8988T (cell line): ENCODE measurements around the gene TCHHL1.
A peak's percentile ranks its signal among the peaks of the same experiment; 100 is the strongest.
"Not testable (repeated sequence)": the region's sequence is repeated elsewhere in the genome, so short reads cannot be mapped to it uniquely, and the experiment has no call there.

Experiments
- DNase-seq: peaks from one replicate; pipeline ENCODE4 v3.0.0; 2011

The TCHHL1 gene

DNA sequence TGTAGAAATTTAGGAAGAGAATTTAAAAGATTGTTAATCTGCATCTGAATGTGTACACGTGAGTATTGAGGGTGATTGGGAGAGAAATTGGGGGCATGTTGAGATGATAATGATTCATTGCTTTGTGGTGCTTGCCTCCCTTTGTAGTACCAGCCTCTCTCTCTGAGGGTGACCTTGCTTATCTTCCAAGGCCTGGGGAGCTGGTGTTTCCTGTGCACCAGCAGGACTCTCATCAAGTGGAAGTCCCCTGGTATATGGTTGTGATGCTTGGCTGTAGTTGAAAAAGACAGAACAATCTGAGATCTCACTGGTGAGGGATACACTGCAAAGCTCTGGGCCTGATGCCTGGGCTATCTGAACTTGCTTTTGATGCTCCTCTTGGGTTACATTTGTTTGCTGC is 4.0 kb downstream of the TCHHL1 start:
- no peak for DNase-seq

DNA sequence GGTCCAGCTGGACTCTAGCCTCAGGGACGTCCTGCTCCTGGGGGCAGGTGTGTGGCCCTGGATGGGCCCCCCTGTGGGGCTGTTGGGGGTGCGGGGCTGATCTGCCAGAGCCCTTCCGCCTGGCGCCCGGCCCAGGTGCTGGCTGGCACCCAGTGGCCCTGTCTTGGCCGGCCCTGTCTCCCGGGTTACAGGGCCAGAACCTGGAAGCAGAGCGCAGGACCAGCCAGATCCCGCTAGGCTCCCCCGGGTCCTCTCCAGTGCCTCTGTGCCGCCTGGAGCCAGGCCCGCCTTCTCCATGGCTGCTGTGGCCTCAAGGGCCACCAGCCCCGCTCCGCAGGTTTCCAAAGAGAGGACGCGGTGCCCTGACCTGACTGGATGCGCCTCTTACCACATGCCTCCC is 7.8 kb downstream of the TCHHL1 start:
- not testable (repeated sequence) for DNase-seq

DNA sequence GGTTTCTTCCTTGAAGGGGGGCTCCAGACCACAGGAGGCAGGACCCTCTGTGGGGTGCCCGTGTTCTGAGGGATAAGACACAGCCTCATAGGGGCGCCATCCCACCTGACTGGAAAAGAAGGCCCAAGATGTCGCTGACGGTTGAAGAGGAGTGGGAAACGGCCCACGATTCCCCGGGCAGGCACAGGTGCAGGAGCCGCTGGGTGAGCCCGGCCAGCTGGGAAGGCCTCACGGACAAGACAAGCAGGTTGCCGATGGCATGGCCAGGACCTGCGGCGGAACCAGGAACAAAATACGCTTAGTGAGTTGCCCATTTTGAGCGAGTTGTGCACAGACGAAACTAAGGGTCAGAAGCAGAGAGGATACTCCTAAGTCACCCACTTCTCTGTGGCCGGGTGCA is 8.4 kb downstream of the TCHHL1 start:
- DNase-seq, result not testable (repeated sequence)

DNA sequence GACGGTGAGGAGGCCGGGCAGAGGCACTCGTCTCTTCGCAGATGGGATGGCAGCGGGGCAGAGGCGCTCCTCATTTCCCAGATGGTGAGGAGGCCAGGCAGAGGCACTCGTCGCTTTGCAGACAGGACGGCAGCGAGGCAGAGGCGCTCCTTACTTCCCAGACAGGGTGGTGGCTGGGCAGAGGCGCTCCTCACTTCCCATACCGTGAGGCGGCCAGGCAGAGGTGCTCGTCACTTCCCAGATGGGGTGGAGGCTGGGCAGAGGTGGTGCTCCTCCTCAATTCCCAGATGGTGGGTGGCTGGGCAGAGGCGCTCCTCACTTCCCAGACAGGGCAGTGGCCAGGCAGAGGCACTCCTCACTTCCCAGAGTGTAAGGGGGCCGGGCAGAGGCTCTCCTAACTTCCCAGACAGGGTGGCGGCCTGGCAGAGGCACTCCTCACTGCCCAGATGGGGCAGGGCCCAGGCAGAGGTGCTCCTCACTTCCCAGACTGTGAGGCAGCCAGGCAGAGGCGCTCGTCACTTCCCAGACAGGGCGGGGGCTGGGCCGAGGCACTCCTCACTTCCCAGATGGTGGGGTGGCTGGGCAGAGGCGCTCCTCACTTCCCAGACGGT is 9.9 kb downstream of the TCHHL1 start:
- DNase-seq, result no peak

DNA sequence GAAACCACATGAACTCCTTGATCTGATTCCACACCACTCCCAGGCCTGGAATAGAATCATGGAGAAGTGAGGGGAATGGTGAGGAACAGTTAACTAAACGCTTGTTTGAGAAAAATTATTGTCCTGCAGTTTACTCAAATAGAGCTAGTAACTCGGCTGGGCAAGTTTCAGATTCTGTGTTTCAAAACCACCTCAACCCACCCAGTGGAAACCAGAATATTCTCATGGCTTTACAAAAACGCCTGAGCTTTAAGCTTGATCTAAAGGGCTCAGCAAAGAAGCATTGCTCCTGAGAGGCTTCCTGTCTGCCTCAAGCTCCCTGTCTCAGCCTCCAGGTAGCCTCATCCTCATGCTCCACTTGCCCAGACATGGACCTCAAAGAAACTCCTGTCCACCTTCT is 16.6 kb downstream of the TCHHL1 start:
- no peak for DNase-seq

DNA sequence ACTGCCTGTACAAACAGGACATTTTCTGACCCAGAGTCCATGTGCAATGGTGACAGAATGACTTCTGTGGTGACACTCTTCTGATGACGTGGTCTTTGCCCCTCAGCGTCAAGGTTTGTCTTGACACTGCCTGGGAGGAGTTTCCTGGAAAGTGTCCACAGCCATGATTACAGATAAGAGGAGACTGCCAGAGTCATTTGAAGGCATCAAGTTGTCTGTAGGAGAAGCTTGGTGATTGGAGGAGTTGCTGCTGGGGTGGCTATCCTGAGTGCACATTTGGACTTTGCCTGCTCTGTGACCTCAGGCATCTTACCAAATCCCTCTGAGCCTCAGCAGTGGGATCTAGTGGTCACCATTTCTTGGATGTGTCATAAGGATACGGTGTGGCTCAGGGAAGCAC is 17.7 kb downstream of the TCHHL1 start:
- DNase-seq, result no peak

DNA sequence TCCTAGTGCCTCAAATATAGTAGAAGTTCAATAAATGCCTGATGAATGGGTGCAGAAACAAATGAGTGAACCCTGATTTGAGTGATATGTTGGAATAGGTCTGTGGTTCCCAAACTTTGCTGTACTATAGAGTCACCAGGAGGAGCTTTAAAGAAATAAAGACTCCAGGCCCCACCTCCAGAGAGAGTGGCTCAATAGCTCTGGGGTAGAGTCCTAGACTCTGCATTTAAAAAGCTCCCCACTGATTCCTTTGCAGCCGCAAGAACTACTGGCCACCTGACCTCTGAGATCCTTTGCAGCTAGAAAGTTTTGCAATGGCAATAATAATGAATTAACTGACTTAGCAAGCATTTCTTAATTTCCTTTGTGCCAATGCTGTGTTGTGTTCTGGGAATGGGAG is 20.9 kb downstream of the TCHHL1 start:
- no peak for DNase-seq

DNA sequence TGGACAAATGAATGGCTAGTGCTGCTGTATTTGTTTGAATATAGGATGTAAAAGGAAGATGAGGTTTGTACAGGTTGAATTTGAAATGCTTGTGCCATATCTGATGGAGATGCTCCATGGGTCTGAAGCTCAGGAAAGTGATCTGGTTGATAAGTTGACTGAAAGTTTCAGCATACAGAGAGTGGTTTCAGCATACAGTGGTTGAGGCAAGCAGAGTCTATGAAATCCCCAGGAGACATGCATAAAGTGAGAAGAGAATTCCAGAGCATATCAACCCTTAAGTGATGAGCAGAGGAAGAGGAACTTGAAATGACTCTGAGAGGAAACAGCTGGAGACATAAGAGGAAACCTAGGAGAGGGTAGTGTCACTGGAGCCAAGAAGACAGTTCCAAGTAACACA is 21.7 kb downstream of the TCHHL1 start:
- DNase-seq, result no peak

DNA sequence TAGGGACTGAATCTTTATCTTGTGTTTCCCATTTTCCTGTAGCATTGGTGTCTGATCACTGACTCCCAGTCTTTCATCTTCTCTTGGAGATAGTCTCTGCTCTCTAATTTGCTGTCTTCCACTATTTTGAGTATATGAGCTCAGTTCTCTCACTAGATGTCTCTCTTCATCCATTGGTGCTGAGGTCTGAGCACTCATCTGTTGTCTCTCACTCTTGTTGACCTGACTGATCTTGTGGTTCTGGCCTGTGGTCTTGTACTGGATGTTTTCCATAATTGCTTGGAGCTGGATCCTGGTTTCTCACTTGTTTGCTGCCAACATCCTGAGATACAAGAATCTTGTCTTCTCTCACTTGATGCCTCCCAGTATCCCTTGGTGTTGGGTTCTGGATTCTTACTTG is 26.9 kb downstream of the TCHHL1 start:
- no peak for DNase-seq

DNA sequence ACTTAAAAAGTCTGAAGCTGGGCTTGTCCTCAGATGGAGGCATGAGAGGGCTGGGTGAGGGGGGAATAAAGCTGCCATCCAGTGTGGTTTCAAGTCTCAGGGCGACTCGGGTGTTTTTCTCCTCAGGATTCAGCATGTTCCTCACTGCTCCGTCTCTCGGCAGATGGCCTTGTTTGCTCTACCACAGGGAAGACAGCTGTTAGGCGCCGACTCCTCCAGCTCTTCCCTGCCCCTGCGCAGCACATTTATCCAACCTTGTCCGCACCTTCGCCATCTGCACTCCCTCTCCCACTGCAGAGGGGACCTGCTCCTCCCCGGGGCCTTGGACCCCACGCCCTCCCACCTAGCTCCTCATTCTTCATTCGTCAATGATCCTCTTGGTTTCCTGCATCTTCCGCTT is 35.5 kb downstream of the TCHHL1 start:
- no peak for DNase-seq

DNA sequence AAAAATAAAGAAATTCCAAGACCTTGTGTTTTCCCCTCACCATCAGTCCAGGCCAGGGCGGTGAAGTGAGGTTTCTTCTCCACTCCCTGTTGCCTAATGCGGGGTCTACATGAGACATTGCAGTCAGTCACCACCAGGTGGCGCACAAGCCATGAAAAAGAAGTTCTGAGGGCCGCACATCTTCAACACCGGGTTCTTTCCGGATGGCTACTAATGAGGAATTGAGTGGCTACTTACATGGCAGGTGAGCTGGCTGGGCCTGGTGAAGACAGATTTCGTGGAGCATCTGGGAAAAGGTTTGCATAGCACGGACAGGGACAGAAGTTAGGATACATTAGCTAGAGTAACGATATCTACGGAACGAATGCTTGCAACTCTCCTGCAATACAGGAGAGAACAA is 36.3 kb downstream of the TCHHL1 start:
- peak; percentile 33 for DNase-seq

DNA sequence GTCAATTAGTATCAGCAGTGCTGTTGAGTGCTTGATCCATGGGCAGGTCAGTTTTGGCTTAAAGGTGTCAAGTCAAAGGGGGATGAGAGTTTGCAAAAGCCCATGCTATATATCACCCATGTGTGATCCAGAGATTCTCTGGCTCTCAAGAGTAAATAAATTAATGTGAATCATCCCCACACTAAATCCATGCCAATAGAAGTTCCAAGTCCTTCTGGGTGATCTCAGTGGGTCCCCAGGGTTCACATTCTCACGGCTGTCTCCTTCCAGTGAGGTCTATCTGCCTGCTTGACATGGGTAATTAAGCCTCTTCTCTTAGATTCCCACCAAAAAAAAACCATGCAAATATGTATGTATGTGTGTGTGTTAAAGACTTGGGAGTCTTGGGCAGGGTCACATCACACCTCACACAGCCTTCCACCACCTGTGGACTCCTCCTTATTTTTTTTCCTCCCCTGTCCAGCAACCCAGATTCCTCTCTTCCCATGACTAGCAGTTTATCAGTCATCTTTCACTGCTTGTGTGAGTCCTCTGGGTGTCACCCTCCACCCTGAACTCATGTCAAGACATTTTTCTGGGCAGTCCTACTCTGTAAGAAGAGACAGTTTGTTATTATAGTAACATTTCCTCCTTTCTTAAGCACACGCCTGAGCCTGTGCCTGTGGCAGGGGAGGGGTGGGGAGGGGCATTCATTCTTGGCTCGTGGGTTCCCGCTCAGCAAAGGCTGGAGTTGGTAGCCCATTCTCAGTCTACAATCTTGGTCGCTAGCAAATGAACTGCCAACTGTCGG is 37.8 kb downstream of the TCHHL1 start:
- DNase-seq, result no peak

DNA sequence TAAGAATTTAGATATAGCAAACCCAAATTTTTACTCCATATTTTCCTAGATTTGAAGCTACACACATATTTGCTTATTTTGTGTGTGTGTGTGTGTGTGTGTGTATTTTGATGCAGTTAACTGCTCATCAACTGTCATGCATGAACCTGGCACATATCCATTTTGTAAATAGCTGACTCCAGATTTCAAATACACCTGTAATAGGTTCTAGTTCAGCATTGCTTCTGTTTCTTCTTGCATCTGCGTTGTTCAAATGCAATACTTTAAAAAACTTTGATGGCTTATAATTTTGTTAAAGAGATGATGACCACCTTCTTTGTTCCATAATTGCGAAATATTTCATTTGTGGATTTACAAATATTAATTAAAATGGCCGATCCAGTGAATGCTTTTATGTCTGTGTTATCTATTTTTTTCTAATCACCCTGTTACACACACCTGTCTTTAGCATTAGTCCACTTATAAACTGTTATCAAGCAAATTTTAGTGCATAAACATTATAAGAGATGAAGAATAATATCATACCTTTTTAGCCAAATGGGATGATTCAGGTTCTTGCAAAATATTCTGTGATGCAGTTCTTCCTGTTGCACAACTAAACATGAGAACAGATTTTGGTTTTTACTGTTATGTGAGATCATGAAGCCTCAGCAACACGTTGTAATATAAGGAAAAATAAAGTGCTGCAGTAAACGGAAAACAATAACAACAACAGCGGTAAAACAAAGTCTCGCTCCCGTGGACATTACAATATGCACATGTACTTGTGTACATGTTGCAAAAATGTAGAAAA is 39.4 kb downstream of the TCHHL1 start:
- DNase-seq, result no peak

DNA sequence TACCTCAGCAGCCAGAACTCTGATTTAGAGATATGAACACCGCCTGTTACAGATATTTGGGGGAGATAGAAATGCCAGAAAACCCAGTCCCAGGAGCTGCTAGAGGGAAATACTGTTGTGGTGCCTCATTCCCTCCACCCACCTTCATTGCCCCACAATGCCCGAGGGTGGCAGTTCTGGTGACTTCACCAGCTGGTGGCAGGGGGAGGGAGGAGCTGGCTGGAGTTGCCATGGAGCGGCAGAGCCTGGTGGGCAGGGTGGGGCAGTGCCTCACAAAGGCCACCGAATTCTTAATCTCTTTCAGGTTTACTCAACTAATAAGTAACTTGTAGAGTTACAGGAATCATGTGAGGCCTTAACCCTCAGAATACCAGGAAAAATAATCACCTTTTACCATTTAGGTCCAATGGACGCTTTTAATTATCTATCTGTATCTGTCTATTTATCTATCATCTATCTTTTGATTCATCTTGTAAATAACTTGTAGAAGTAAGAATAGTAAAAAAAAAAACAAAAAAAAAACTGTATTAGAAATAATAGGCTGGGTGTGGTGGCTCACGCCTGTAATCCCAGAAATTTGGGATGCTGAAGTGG is 40.4 kb downstream of the TCHHL1 start:
- peak; percentile 29 for DNase-seq

DNA sequence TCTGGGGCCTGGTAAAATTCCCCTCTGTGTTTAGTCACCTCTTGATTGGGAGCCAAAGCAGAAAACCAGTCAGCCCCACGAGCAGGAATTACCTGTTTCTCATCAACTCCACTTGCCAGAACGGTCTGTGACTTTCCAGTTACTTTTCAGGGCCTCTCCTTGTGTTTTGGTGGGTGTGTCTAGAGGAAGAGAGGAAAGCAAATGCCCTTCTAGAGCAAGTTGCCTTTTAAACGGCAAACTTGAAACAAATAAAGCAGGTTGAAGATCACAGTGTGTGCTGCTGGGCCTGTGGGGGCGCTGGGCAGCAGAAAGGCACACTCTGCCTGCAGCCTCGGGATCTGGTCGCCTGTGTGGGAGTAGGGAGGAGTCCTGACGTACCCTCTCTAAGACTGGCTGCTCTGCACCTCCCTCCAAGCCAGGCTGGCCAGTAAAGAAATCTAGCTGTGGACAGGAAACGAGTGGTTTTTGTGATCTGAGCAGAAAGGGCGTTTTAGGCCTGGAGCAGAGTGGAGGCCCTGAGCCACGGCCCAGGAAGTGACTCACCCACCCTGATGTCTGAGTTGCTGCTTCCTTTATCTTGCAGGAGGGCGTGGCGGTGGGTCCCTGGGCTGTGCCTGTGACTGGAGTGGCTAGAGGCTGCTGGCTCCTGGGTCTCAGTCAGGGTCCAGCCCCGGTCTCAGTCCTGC is 41.0 kb downstream of the TCHHL1 start:
- DNase-seq, result peak; percentile 39

DNA sequence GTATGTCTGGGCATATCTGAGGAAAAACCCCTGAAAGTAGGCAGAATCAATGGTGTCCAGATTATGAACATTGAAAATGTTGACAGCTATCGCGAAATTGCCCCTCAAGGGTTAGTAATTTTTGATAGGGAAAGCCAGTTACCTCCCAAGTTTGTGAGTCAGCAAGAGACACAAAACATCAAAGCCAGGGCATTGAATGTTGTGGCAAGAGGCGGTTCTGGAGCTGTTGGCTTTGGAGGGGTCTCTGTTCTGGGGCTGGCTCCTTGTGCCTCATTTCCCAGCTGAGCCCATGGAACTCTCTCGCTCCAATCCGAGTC is 41.5 kb downstream of the TCHHL1 start:
- DNase-seq, result no peak

DNA sequence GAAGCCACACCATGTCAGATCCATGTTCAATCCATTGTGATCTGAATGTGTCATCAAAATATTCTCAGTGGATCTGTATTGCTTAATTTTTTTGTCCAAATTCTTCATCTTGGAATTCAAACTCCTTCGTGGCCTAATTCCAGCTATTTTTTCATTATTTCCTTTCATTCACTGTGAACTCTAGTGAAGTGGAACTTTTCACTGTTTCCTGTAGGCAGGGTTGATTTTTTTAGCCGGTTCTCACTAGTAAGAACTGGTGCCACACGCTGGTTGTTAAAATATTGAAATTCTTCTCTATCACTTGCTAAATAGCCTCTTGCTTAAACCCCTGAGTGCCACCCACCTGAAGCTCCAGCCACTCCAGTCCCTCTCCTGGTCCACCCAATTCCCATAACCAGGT is 44.5 kb downstream of the TCHHL1 start:
- no peak for DNase-seq

DNA sequence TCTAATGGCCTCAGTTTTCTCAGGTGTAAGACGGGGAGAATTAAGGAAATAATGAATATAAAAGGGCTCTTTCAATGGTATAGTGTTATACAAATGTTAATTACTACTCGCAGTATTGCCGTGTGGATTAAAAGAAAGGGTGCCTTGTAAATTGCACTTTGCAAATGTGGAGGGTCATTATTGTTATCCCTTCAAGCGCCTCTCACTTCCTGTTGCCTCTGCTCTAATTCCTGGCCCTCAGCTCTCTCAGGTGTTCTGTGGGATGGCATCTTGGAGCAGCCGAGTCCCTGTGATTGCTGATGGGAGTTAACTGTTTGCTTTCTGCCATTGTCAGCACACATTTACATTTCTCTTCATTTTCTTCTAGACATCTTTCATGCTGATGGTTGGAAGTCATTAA is 45.0 kb downstream of the TCHHL1 start:
- DNase-seq, result no peak

DNA sequence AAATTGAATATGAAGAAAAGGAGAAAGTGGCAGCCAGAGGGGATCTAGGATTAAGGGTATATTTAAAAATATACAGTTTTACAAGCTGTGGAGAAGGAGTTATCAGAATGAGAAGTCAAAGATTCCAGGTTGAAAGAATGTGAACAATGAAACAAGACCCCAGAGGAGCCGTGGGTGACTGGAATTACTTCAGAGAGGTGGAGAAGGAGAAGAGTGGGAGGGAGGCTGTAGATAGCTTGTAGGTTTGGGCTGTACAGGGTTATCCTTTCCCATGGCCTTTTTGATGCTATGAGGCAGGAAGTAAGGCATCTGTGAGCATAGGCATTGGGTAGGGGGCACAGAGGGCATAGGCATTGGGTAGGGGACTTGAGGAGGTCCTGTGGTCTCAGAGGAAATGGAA is 46.8 kb downstream of the TCHHL1 start:
- no peak for DNase-seq

DNA sequence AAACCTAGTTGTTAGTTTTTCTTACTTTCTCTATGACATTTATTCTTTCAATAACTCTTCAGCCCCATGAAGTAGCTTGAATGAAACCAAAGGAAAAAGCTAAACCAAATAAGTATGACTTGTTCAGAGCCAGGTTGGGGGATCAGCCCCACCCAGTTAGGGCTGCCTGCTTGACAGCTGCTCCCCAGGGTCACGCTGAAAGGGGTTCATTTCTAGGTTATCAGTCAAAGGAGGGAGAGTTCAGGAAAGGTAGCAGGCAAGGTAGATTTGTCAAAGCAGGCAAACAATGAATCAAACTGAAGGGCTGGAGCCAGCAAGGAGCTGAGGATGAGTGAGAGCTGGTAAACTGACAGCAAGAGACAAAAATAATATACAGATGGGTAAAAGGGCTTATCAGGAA is 49.0 kb downstream of the TCHHL1 start:
- no peak for DNase-seq

DNA sequence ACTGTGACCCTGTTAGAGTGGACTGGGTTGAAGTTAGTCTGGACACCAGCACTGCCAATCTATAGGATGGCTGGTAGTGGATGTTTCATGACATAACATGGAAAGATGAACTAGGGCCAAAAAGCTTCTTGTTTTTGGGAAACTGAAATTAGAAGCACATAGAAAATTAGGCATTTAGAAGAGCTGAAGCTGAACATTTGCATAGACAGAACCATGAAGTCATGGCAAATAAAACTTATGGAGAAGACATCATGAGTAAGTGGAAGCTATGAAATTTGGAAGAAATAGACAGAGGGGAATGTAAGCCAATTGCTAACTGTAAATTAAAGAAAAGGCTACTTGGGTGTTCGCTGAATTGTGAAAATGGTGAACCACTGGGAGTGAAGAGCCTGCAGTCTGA is 49.4 kb downstream of the TCHHL1 start:
- no peak for DNase-seq

DNA sequence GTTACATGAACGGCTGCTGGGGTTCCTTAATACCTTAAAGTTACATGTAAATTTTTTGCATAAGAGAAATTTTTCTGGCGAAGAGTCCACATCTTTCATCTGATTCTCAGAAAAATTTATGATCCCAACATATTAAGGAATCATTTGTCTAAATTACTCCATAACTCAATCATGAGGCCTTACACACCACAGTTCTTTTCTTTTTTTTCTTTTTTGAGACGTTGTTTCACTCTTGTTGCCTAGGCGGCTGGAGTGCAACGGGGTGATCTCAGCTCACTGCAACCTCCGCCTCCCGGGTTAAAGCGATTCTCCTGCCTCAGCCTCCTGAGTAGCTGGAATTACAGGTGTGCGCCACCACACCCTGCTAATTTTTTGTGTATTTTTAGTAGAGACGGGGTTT is 50.0 kb downstream of the TCHHL1 start:
- DNase-seq, result no peak
